Glomerular endothelial cell (primary cell): Measurements from ENCODE around the gene FEZF1. TPM values are rescaled to one million over a fixed set of nuclear protein-coding genes. Genes with fewer than 3 reads are reported as not detected.

Experiments used
- DNase-seq: peaks from one replicate; pipeline ENCODE4 v3.0.0-alpha.2; 2011; ENCODE audit warnings: low read depth, low spot score; ENCODE audit errors: extremely low read depth
- total RNA-seq: library from RNA; depleted of rRNA; stranded (reverse); fragments of >200 nt; gene quantifications from 2 replicates; pipeline ENCODE4 v1.2.3, GENCODE V29; 2015

Gene FEZF1
- total RNA-seq: not detected in 2 replicates

DNA sequence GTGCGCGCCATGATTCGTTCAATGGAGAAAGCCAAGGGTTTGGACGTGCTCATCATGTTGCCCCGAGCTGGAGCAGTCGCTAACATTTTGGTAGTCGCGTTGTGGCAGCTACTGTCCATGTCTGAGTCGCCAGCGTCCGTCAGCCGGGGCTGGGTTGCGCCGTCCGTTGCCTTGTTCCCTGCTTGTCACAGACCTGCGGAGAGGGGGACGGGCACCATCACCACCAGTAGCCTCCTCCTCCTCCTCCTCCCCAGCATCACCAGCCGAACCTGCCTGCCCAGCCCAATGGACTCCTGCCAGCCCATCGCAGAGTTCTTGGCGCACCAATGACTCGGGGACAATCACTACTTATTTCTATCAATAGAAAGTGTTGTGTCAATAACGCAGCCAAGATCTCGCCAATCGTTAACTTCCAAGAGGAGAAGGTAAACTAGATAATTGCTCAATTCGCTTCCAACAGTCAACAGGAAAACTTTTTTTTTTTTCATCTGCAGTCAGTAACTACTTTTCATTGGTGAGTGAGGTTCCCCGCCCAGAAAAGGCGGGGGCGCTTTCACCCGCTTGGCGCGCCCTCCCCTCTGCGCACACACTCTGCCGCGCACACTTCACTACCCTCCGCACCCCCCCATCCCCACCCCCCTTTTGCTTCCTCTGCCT is at the start of gene FEZF1:
Gene FEZF1, minus strand, starts transcription at position 432 of the 657 bp plus-strand sequence. Its CDS starts 313 bp downstream, at position 119.
- DNase-seq: no peak

DNA sequence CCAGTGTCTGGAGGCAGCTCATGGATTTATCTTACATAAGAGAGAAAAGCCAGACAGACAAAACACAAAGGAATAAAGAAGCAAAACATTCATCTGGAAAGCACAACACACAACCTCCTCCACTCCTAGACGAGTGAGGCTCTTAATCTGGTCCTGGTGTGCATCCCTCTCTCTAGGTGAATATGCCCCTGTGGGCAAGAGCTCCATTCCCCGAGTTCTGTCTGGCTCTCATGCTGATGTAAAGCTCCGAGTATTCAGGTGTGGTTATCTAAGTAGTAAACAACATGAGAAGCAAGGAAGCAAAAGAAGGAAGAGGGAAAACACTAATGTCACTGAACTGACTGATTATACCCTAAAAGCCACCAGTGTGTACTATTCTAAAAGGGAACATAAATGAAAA is 47.9 kb upstream of the FEZF1 start:
- no peak for DNase-seq

DNA sequence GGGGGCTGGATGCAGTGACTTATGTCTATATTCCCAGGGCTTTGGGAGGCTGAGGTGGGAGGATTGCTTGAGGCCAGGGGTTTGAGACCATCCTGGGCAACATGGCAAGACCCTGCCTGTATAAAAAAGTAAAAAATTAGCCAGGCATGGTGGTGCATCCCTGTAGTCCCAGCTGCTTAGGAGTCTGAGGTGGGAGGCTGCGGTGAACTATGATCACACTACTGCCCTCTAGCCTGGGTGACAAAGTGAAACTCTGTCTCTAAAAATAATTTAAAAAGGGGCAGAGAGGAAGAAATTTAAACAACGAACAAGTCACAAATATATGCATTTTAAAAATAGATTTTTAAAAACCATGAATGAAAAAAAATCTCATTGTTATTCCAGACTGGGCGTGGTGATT is 46.2 kb upstream of the FEZF1 start:
- DNase-seq: no peak

DNA sequence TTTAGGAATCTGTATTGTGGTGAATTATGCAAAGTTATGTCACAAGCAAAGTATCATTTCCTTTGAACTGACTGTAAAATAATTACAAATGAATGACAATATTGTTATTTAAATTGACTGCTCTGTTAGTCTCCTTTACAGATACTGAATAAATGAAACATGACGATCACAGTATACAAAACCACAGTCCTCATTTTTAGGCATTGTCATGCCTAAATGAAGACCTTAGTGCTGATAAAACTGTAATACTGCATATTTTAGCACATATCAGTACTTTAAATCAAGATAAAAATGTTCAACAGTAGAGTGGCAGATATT is 39.7 kb upstream of the FEZF1 start:
- no peak for DNase-seq

DNA sequence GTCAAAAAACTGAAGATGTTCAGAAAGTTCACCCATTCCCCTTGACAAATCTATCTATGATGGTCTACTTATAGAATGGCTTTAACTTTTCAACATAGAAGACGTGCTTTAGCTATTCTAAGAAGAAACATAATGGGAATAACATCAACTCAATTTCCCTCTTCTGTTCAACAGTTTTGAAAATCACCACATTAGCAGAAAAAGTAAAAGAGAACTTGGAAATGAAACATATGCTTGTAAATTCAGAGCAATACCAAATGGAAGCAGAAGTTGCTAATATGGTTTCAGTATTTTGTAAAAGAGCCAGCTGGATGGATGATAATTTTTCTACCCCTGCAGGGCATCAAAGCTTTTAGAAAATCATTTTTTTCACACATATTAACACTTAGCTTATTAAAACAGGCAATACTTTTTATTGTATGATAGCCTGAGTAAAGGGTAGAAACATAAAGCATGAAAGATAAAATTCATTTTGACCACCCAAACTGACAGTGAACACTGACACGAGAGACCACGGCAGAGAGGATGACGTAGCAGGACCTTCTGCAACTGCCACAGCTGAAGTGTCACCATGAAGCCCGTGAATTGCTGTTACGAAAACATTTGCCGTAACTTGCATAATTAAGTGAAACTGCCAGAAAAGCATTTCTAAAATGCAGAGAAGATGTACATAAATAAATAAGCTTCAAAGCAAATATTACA is 39.2 kb upstream of the FEZF1 start:
- no peak for DNase-seq

DNA sequence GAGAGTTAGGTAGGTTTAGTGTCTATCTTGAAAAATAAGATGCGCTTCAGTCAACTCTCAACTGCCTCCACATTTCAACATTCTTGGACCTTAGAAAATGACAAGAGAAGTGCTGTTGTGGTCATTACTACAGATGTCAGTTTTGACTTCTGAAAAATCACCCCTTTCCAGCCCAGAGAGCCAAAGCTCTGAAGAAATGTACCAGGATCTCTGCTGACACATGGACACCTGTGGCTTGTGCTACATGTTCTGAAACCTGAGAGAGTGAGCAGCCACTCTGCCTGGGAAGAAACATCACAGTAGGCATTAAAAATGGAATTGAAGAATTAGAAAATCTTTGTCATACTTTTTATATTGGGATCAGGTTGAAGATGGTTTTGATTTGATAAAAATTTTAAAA is 35.9 kb upstream of the FEZF1 start:
- no peak for DNase-seq

DNA sequence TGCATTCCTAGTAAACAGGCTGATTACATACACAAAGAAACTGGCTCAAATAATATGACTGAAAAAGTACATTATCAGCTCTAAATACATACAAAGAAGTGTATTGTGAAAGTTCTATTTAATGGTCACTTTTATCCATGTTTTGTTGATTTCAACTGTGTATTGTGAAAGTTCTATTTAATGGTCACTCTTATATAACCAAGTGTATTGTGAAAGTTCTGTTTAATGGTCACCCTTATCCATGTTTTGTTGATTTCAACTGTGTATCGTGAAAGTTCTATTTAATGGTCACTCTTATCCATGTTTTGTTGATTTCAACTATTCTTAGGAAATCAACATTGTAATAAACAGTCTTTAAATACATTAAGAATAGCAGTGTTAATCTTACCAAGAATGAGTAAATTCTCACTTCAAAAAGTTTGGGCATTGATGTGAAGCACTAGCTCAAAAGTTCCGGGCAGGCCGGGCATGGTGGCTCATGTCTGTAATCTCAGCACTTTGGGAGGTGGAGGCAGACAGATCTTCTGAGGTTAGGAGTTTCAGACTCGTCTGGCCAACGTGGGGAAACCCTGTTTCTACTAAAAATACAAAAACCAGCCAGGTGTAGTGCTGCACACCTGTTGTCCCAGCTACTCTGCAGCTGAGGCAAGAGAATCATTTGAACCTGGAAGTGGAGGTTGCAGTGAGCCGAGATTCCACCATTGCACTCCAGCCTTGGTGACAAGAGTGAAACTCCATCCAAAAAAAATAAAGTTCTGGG is 34.8 kb upstream of the FEZF1 start:
- DNase-seq: no peak

DNA sequence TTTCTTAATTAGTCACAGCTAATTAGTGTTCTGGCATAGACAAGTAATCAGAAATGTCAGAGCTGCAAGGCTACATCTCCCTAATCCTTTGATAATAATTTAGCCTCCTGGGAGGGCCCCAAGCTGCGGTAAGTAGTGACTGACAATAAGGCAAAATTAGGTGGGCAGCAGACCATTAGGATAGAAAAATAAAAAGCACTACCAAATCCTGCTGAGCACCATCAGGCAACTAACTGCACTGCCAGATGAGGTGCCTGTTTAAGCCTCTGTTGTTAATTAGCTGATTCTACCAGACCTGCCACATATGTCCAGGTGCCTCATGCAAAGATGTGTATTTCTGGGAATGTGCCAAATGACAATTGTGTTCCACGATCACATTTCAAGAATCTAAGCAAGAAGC is 32.5 kb upstream of the FEZF1 start:
- DNase-seq: no peak

DNA sequence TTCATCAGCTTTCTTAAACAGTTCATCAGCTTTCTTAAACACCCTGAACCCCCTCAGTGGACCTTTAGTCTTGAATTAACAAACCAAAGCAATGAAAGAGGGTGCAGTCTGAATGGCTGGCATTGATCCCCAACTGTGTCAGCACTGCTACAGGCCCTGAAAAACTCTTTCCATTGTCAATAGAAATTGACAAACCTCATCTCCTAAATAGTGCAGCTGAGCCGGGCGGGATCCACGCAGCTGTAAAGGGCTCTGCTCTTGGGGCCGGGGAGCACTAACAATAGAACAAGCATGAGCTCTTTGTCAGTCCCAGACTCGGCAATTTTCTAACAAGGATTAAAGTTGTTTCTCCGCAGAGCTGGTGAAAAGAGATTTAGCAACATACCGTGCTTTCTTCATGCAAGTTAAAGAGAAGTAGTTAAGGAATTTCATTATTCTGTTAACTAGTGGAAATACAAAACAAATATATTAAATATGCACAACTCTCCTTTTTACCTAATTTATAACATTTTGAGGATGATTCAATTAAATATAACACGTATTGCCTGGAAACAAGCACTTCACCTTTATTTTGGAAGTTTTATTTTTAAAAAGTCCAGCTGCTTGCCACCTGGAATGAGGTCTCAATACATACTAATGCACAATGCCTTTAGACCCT is 24.7 kb upstream of the FEZF1 start:
- no peak for DNase-seq

DNA sequence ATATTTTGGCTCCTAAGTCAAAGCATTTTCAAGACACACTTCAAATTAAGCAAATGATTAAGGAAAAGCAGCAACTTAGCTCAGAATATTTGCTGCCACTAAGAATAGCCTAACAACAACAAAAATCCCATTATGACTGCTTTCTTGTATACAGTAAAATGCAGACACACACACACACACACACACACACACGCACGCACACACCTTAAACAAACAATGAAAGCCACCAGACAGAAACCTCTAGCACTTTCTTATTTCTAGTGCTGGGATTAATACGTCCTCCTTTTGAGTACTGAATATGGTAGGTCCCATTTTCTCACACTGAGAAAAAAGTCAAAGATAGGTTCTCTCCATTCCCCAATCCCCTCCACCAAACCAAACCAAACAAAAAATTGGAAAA is 23.4 kb upstream of the FEZF1 start:
- DNase-seq: no peak

DNA sequence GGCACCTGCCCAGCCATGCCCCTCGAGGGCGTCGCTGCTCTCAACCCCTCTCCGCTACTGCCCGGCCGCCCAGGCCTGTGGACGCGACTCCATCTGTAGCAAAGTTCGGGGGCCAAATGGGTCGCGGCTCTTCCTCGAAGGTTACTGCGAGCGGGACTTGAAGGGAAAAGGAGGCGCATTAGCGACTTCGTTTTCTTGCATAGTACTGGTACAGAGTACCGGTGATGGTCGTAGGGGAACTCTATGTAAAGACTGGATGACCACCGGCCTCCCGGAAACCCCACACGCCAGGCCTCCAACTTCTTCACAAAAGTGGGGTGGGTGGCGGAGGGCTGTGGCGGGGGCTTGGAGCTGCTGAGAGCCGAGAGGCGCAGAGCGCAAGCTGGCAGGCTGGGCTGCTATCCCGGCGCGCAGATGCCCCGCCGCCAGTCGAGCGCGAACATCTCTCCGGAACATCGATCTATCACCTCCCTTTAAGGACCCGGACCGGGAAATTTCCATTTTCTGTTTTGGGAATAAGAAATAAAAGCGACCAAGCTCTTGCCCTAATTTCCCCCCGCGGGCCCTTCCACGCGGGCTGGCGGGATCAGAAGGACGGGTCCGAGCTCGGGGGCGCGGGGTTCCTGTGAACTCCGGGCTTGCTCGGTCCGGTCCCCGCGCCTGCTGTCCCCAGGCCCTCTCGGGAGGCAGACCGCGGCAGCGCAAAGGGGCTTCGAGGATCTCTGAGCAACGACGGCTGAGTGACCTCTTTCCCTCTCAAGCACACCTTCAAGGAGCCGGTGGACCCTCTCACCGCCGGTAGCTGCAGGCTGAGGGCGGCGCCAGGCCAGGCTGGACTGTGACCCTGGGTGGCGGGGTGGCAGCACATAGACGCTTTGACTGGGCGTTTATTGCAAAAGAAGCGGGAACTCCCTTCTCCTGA is 12.2 kb upstream of the FEZF1 start:
- DNase-seq: no peak

DNA sequence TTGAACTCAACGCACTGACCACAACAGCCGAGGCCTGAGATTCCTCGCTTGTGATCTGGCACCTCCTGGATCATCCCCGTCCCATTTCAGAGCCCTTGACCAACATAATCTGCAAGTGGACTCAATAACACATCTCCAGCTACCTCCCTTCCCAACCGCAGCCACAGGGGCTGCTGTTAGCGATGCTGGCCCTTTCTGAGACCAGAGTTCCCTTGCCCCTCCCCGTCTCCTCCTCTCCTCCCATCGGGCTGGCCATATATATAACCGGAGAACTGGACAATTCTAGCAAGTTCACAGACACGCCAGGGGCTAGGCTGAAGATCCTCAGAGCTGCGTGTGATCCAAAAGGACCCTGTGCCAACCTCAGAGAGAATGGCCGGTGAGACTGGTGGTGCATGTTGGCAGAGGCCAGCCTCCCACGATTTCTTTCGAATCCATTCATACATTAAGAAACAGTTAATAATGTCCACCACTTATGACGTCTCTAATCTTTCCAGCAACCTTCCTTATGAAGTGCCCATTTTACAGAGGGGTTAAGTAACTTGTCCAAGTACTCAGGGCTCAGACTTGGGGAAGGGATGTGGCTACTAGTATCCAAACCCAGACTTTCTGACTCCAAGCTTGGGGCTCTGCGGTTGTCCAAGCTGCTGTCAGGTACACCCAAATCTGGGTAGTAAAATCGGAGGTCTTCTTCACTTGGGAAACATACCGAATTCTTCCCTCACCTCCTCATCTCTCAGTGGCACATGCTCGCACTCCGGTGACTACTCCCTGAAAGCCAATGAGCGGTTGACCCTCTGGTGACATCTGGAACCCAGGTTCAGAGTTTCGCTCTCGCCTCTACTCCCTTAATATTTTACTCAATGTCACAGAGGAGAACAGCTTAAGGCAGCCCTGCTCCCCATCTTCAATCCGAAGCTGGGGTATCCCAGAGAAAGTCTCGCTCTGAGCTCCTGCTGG is 11.2 kb upstream of the FEZF1 start:
- no peak for DNase-seq

DNA sequence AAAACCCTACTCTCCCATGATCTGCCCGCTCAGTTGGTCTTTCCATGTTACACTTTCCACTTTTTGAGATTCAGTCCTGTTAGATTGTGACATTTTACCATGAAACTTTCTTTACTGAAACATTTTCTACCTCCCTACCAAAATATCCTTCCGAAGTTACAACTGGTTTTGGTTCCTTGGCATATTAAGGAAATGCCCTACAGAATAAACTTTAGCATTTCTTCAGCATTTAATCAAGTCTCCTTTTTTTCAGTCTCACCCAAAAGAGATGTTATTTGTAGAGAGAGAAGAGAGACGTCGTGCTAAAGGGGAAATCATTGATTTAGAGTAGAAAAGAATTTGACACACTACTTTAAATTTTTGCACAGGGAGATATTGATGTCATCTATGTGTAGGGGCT is 9.7 kb upstream of the FEZF1 start:
- DNase-seq: no peak

DNA sequence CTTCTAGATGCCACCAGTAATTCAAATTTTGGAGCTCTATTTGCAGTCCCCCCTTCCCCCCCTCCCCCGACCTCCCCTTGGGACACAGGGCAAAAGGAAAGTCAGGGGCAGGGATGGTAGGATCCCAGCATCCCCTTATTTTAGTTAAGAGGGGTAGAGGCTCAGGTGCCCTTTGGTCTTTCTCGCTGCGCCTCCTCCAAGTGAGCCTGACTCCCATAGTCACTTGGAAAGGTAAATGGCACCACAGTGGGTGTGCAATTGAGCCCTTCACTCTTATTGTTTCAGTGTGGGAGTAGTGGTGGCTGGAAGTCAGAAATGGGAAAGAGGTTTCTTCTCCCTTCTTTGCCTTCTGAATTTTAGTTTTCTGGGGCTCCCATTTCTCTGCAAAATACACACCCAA is 8.2 kb upstream of the FEZF1 start:
- no peak for DNase-seq

DNA sequence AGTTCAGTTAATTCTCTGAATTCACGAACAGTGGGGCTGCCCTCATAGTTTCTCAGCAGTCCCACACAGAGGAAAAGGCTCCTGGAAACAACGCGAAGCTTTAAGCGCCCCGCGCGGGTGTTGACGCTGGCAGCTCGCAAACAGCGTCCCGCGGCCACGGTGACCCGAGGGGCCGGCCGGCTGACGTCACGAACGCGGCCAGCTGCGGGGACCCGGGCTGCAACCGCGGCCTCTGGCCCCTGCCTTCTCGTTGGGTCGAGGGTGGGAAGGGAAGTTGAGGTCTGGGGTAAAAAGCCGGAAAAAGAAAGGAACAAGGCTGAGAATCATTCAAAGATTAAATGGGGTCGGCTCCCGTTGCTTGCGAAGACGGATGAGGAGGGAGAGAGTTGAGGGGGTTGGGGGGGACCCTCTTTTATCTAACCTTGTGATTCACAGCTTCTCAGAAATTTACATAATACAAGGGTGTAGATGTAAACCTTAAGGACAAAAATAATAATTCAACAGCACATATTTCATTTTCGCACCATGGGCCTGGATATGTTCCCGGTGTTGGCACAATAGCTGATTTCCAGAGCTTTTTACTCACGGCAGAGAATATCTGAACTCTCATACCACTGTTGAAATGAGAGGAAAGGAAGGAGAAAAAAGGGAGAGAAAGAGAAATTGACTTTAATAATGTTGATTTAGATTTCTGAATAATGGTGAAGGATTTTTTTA is 7.3 kb upstream of the FEZF1 start:
- DNase-seq: no peak

DNA sequence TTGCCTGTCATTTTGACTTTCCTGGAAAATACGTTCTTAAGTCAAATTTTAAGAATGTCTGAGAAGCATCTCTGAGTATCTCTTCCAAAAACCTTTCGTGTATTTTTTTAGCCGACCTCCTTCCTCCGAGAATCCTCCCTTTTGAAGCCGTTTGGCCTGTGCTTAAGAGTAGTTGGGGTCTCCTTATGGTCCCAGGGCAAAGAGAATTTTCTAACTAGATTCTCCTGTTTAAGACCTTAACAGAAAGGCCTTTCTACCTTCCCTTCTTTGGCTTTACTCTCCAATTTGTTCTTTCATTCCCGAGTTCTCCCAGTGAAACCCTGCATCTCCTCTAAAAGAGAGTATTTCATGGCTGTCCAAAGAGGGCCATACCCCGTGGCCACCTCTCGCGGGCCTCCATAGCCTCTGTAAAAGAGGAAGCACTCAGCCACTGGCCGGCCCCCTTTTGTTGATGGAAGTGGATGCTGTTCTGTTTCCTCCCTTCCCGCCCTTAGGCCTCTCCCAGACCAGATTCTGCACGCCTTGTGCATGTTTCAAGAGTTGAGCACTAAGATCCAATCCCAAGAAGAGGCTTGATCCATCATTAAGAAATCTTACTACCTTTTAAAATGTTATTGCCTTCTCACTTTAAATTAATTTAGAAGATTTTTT is 6.6 kb upstream of the FEZF1 start:
- DNase-seq: no peak

DNA sequence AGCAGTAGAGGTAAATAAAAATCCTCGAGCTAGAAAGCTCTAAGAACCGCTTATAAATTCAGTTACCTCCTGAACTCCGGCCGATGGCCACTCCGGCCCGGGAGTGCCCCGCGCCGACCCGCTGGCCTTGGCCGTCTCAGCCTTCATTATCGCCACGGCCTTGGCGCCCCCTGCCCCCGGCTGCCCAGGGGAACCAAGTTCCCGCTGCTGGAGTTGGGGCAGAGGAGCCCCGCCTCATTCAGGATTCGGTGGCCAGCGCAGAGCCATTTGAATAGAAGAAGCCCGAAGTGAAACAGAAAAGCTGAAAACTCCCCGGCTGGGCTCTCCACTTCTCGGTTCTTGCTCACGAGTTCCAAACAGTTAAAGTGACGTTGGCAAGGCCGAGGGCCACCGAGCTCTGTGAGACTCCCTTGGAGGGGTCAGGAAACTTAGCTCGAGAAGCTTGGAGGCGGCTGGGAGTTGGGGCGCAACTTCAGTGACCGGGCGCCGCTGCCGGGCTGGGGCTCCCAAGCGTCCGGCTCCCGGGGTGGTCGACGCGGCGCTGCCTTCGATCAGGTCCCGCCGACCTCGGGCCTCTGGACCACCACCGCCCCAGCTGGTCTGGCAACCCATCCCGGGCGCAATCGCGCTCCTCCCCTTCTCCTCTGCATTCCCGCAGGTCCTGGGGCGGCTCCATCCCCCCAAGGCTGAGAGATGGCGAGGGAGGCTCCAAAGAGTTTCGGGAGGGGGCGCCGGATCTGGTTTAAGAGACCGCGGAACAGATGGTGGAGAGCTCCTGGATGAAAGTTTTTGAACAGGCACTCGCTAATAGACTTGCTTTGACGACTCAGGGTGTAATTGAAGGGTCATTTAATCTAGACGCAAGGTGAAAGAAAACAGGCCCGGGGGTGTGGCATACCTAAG is 5.8 kb upstream of the FEZF1 start:
- no peak for DNase-seq
